PC-9 (cell line): ENCODE data around the gene FRMD8.

ENCODE experiments used
- CTCF ChIP-seq: fragments of 200-600 bp; sonication (generic); conservative IDR thresholded peaks from 2 replicates; pipeline ENCODE4 v1.6.1; 2017; ENCODE audit warnings: mixed run types, antibody characterized with exemption, mild to moderate bottlenecking, moderate library complexity
- EZH2 ChIP-seq: fragments of 200-600 bp; sonication (generic); IDR thresholded peaks from 2 replicates; pipeline ENCODE4 v1.8.0; 2017; ENCODE audit warnings: antibody characterized with exemption, low read depth

- TF ChIP-seq EZH2 (no peak), CTCF (no peak)
Observed at GRCh38 chr11:65392186-65392829, 5.9 kb downstream of the FRMD8 start.
